Stomach (tissue), 9 donors: ENCODE data around the gene DISP3. TPM values are rescaled to one million over a fixed set of nuclear protein-coding genes. Genes with fewer than 3 reads are reported as not detected.

Experiments used
- DNase-seq, 2 donors: peaks; one replicate each; pipeline versions ENCODE4 v3.0.0 to v3.0.0-alpha.2; 2013 to 2019
- H3K27ac ChIP-seq, 5 donors: fragments of 200-600 bp in 4 of 5; sonication (generic) in 4 of 5; one replicate each; pipeline ENCODE4 v1.5.1; 2013 to 2019; ENCODE audit warnings: mild to moderate bottlenecking in 1 of 5, moderate library complexity in 1 of 5
- H3K27me3 ChIP-seq, 3 donors: fragments of 200-600 bp; sonication (generic); one replicate each; pipeline ENCODE4 v1.5.1; 2017 to 2019; ENCODE audit warnings: mixed run types in 1 of 3
- H3K36me3 ChIP-seq, 4 donors: fragments of 200-600 bp; sonication (generic); 1 replicate in 3 of 4; 2 replicates in 1 of 4; pipeline ENCODE4 v1.5.1; 2016 to 2019
- H3K4me1 ChIP-seq, 4 donors: fragments of 200-600 bp; sonication (generic); one replicate each; pipeline ENCODE4 v1.5.1; 2016 to 2019
- H3K4me3 ChIP-seq, 4 donors: fragments of 200-600 bp; sonication (generic) in 3 of 4; one replicate each; pipeline ENCODE4 v1.5.1; 2016 to 2019; ENCODE audit warnings: mild to moderate bottlenecking in 1 of 4
- H3K9me3 ChIP-seq, 4 donors: fragments of 200-600 bp; sonication (generic); one replicate each; pipeline ENCODE4 v1.5.1; 2016 to 2019
- CTCF ChIP-seq, 7 experiments: fragments of 450-650 bp in 4 of 7; fragments of 200-600 bp in 3 of 7; sonication (generic) in 3 of 7; IDR thresholded peaks; one replicate each; pipeline ENCODE4 v1.5.1; 2016 to 2019; ENCODE audit warnings: antibody characterized with exemption in 7 of 7, control low read depth in 2 of 7, mild to moderate bottlenecking in 1 of 7
- EP300 ChIP-seq: sonication (generic); formaldehyde crosslinking; IDR thresholded peaks from one replicate; pipeline ENCODE4 v1.6.1; 2017; ENCODE audit warnings: antibody characterized with exemption
- POLR2A ChIP-seq, 4 donors: fragments of 450-650 bp; IDR thresholded peaks; one replicate each; pipeline ENCODE4 v1.6.1; 2016; ENCODE audit warnings: antibody characterized with exemption in 4 of 4, control low read depth in 2 of 4, mild to moderate bottlenecking in 1 of 4, moderate library complexity in 1 of 4
- POLR2AphosphoS5 ChIP-seq, 3 donors: sonication (generic); formaldehyde crosslinking; IDR thresholded peaks; one replicate each; pipeline ENCODE4 v1.6.1; 2016; ENCODE audit warnings: antibody characterized with exemption in 3 of 3
- WGBS, 5 donors: extraction: QIAGEN DNeasy Blood & Tissue Kit in 3 of 5; methylation state at CpG; one replicate each; pipeline versions ENCODE4 v1.1.5 to v1.1.7; 2013 to 2018; 5-methylcytosine and 5-hydroxymethylcytosine counted together
- intact Hi-C: fragments of 100-400 bp; cut with DNase I; formaldehyde crosslinking; loops from one replicate; pipeline ENCODE4 v1.15.1; 2023; ENCODE audit warnings: low total_unique reads
- polyA plus RNA-seq, 3 donors: library from polyadenylated mRNA; stranded (reverse); fragments of 200-250 nt; gene quantifications; one replicate each; pipeline ENCODE4 v1.2.3, GENCODE V29; 2013
- total RNA-seq, 5 donors: library from RNA; depleted of rRNA; stranded (reverse); fragments of >200 nt; gene quantifications; one replicate each; pipeline versions ENCODE4 v1.1.0 to v1.2.3, GENCODE V29; 2014 to 2016
- donor health status: healthy with polysubstance abuse.
- donor health status: Bipolar disorder and iron deficiency.
- donor health status: healthy.

The DISP3 gene
- total and polyA plus RNA-seq, 8 donors: 0.08 to 0.45 TPM; not detected in 6

- no peak overlapping the region for H3K27ac ChIP-seq
- WGBS, 5 donors: 59 to 74% (median 69%) methylated on average over 12 of the region's 12 CpGs
- no peak for TF ChIP-seq POLR2AphosphoS5 (IDR thresholded peaks at IDR 0.05)
- no peak for TF ChIP-seq EP300
- TF ChIP-seq POLR2A (IDR thresholded peaks at IDR 0.05): no peak
- TF ChIP-seq CTCF (IDR thresholded peaks at IDR 0.05): no peak
- H3K36me3 ChIP-seq: no peaks in the 10 kb centered on the region
- peaks cover 0 to 100% (median 28%) of the 10 kb centered on the region in 3 donors for H3K27me3 ChIP-seq
- peak in 1 of 2 donors; percentile 50 for DNase-seq
- intact Hi-C loops: no loop called here
- no peak overlapping the region for H3K4me3 ChIP-seq
- H3K4me1 ChIP-seq: no peaks in the 10 kb centered on the region
- H3K9me3 ChIP-seq: no peaks in the 10 kb centered on the region
These were observed 7.5 kb downstream of the DISP3 start for GRCh38 chr1:11486231-11487009.

GRCh38 chr1:11487196-11487751 is 8.3 kb downstream of the DISP3 start:
- no peak for TF ChIP-seq EP300
- no peak for TF ChIP-seq CTCF (IDR thresholded peaks at IDR 0.05)
- TF ChIP-seq POLR2AphosphoS5 (IDR thresholded peaks at IDR 0.05): no peak
- TF ChIP-seq POLR2A (IDR thresholded peaks at IDR 0.05): no peak
- WGBS, 5 donors: 28 to 50% (median 46%) methylated on average over 6 to 10 of the region's 10 CpGs
- Histone ChIP-seq H3K27ac (no peak overlapping the region), H3K9me3 (no peaks in the 10 kb centered on the region), H3K36me3 (no peaks in the 10 kb centered on the region), H3K4me3 (no peak overlapping the region), H3K27me3 (peaks cover 0 to 96% (median 19%) of the 10 kb centered on the region in 3 donors), H3K4me1 (no peaks in the 10 kb centered on the region)
- intact Hi-C loops: no loop called here
- no peak for DNase-seq

- TF ChIP-seq POLR2A (IDR thresholded peaks at IDR 0.05) (no peak), CTCF (IDR thresholded peaks at IDR 0.05) (no peak), POLR2AphosphoS5 (IDR thresholded peaks at IDR 0.05) (no peak), EP300 (no peak)
- intact Hi-C loops: no loop called here
- peaks cover 0 to 4% (median under 1%) of the 10 kb centered on the region in 4 donors for H3K9me3 ChIP-seq
- H3K36me3 ChIP-seq: no peaks in the 10 kb centered on the region
- H3K4me1 ChIP-seq: no peaks in the 10 kb centered on the region
- no peak for DNase-seq
- no peak overlapping the region for H3K4me3 ChIP-seq
- H3K27ac ChIP-seq: no peak overlapping the region
- H3K27me3 ChIP-seq: peaks cover 0 to 90% (median 18%) of the 10 kb centered on the region in 3 donors
- 76 to 84% (median 78%) methylated on average over 7 to 9 of the region's 9 CpGs for WGBS, 5 donors
These were observed 9.3 kb downstream of the DISP3 start for GRCh38 chr1:11488201-11488770.

- Histone ChIP-seq H3K9me3 (peaks cover 0 to 10% (median 3%) of the 10 kb centered on the region in 4 donors), H3K36me3 (no peaks in the 10 kb centered on the region), H3K27me3 (peaks cover 0 to 88% (median 18%) of the 10 kb centered on the region in 3 donors), H3K27ac (no peak overlapping the region), H3K4me1 (no peaks in the 10 kb centered on the region), H3K4me3 (no peak overlapping the region)
- 59 to 69% (median 69%) methylated on average over 11 of the region's 11 CpGs for WGBS, 5 donors
- no peak for DNase-seq
- intact Hi-C loops: no loop called here
- TF ChIP-seq POLR2AphosphoS5 (IDR thresholded peaks at IDR 0.05) (no peak), CTCF (IDR thresholded peaks at IDR 0.05) (no peak)
These were observed 10.1 kb downstream of the DISP3 start for GRCh38 chr1:11488966-11489625.
